Nephron (organoid): ENCODE results near the gene PGC.
"Not testable (repeated sequence)": the region's sequence is repeated elsewhere in the genome, so short reads cannot be mapped to it uniquely, and the experiment has no call there.

ENCODE experiments used
- H3K27ac Mint-ChIP-seq, 3 experiments: 2 replicates each; pipeline ENCODE4 v1.8.0; 2020; ENCODE audit warnings: mixed read lengths in 3 of 3, mild to moderate bottlenecking in 2 of 3, moderate library complexity in 1 of 3
- H3K27me3 Mint-ChIP-seq: 2 replicates; pipeline ENCODE4 v1.8.0; 2021; ENCODE audit warnings: low read depth, mild to moderate bottlenecking, moderate library complexity, mixed read lengths
- H3K36me3 Mint-ChIP-seq: 2 replicates; pipeline ENCODE4 v1.8.0; 2020; ENCODE audit warnings: low read depth, mixed read lengths
- H3K4me1 Mint-ChIP-seq: 2 replicates; pipeline ENCODE4 v1.8.0; 2020; ENCODE audit warnings: mixed read lengths
- H3K4me3 Mint-ChIP-seq, 3 experiments: 2 replicates each; pipeline ENCODE4 v1.8.0; 2020; ENCODE audit warnings: mild to moderate bottlenecking in 3 of 3, mixed read lengths in 3 of 3, moderate library complexity in 2 of 3
- H3K9me3 Mint-ChIP-seq: 2 replicates; pipeline ENCODE4 v1.8.0; 2020; ENCODE audit warnings: mixed read lengths
- TF ChIP-seq, protein P1 (sequence below), 3 experiments: fragments of 200-600 bp; sonication (generic); IDR thresholded peaks; one replicate each; pipeline ENCODE4 v1.5.0; 2021; ENCODE audit warnings: antibody characterized with exemption in 3 of 3; ENCODE audit not compliant: unreplicated experiment in 3 of 3

Gene PGC

DNA sequence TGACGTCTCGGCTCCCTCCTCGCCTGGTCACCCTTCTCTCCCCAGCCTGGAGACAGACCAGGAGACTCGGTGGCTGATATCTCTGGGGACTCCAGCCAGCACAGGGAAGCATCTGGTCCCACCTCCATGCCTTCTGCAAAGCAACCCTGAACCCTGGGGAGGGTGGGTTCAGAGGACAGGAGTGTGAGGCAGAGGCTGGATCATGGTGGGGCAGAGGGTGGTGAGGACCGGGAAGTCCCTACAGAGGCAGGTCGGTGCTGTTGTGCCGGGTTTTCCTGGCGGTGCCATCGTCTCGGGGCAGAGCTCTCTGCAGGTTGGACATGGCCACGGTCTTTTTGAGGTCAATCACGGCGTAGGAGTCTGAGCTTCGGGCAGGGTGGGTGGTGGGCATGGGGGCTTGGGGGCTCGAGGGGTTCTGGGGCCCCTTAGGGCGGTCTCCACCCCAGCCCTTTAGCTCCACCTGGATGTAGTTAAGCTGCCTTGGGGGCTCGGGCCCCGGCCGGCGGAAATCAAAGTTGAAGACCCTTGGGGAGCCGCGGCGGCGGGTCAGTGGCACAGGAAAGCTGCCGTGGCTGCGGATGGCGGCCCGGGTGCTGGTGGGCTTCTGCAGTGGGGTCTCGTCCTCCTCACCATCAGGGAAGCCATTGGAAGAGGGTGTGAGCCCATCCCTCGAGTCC, 23.3 kb upstream of the PGC start:
- Mint-ChIP-seq H3K27ac (no peak overlapping the region), H3K27me3 (no peaks in the 10 kb centered on the region), H3K9me3 (no peaks in the 10 kb centered on the region), H3K36me3 (peaks cover 43% of the 10 kb centered on the region), H3K4me1 (peaks cover 6% of the 10 kb centered on the region), H3K4me3 (no peak overlapping the region)
- TF ChIP-seq, protein P1, sequence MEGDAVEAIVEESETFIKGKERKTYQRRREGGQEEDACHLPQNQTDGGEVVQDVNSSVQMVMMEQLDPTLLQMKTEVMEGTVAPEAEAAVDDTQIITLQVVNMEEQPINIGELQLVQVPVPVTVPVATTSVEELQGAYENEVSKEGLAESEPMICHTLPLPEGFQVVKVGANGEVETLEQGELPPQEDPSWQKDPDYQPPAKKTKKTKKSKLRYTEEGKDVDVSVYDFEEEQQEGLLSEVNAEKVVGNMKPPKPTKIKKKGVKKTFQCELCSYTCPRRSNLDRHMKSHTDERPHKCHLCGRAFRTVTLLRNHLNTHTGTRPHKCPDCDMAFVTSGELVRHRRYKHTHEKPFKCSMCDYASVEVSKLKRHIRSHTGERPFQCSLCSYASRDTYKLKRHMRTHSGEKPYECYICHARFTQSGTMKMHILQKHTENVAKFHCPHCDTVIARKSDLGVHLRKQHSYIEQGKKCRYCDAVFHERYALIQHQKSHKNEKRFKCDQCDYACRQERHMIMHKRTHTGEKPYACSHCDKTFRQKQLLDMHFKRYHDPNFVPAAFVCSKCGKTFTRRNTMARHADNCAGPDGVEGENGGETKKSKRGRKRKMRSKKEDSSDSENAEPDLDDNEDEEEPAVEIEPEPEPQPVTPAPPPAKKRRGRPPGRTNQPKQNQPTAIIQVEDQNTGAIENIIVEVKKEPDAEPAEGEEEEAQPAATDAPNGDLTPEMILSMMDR (IDR thresholded peaks at IDR 0.05; ENCODE audit: unreplicated experiment in 3 of 3) = no peak

DNA sequence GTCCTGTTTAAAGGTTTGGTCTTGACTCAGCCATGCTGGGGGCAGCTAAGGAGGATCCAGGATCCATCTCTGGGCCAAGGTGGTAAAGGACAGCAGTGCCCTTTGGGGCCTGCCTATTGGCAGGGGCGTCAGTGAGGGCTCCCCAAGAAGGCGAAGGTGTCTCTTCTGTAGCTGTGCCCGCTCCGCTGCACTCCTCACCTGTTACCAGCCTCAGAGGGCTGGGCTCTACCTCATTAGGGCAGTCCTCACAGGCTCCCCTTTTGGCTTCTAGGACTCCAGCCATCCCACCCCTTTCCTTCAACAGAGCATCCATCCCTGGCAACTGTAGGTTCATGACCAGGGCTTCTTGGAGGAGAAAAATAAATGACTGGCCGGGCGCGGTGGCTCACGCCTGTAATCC, 22.2 kb upstream of the PGC start:
- Mint-ChIP-seq H3K4me3 (no peak overlapping the region), H3K27me3 (no peaks in the 10 kb centered on the region), H3K4me1 (peaks cover 6% of the 10 kb centered on the region), H3K27ac (no peak overlapping the region), H3K36me3 (peaks cover 32% of the 10 kb centered on the region), H3K9me3 (no peaks in the 10 kb centered on the region)
- TF ChIP-seq, protein P1 (IDR thresholded peaks at IDR 0.05; ENCODE audit: unreplicated experiment in 3 of 3) = no peak

DNA sequence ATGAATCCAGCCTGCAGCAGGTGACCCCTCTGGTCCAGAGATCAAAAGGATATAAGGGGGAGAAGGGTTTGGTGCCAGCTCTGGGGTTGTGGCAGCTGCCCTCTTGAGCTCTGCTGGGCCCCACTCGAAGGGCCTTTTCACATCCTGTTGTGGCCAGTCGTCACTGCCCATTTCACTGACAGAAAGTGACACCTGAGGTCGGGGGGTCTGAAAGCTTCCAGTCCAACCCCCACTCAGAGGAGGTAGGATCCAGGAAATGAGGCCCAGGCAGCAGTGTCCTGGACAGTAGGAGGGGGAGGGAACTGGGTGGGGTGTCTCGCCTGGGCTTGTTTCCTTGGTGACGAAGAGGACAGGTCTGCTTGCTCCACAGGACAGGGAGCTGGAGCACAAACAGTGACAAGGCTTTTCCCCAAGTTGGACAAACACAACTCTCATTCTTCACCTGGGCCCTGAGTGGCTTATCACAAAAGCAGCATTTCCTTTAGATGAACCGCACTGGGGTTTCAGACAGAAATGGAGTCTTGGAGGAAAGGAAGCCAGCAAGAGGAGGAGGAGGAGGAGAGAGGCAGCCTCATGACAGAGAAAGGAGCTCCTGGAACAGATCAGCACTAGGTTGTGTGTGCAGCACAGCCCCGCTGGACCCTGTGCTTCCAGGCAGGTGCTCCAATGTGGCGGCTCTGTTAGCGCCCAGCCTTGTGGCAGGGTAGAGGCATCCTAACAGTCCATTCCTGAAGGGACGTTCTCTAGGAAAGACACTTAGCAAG, 21.5 kb upstream of the PGC start:
- Mint-ChIP-seq H3K4me1 (peaks cover 6% of the 10 kb centered on the region), H3K36me3 (peaks cover 27% of the 10 kb centered on the region), H3K27me3 (no peaks in the 10 kb centered on the region), H3K9me3 (no peaks in the 10 kb centered on the region), H3K4me3 (no peak overlapping the region), H3K27ac (no peak overlapping the region)
- TF ChIP-seq, protein P1 (IDR thresholded peaks at IDR 0.05; ENCODE audit: unreplicated experiment in 3 of 3) = no peak

DNA sequence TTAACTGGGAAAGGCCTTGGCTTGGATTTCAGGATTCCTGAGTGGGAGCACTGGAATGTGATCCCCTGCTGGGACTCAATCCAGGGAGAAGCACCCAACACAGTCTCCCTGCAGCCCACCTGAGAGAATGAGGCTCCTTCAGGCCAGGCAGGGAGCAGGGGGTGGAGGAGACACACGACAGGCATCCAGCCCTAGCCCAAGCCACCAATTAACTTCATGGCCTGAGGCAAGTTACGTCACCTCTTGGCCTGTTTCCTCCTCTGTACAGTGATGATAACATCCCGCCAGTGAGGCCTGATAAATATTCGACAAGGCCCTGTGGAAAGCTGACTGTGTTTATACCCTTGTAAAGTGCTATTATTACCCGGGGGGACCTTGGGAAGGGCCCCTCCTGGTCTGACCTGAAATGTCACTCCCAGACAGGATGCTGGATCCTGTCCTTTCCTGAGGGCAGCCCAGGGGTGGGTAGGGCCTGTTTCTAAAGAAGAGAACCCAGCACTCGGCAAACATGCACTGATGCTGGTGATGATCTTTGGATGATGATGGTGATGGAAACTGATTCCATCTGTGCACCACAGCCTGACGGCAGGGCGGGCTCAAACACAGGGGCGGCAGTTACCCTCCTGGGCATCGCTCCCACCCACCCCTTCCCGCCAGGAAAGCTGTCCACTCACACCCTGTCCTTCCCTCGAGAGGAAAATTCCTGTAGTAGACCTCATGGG, 20.1 kb upstream of the PGC start:
- Mint-ChIP-seq H3K9me3 (no peaks in the 10 kb centered on the region), H3K27me3 (peaks cover 4% of the 10 kb centered on the region), H3K4me1 (peaks cover 6% of the 10 kb centered on the region), H3K27ac (no peak overlapping the region), H3K4me3 (no peak overlapping the region), H3K36me3 (peaks cover 22% of the 10 kb centered on the region)
- TF ChIP-seq, protein P1 (IDR thresholded peaks at IDR 0.05; ENCODE audit: unreplicated experiment in 3 of 3) = no peak

DNA sequence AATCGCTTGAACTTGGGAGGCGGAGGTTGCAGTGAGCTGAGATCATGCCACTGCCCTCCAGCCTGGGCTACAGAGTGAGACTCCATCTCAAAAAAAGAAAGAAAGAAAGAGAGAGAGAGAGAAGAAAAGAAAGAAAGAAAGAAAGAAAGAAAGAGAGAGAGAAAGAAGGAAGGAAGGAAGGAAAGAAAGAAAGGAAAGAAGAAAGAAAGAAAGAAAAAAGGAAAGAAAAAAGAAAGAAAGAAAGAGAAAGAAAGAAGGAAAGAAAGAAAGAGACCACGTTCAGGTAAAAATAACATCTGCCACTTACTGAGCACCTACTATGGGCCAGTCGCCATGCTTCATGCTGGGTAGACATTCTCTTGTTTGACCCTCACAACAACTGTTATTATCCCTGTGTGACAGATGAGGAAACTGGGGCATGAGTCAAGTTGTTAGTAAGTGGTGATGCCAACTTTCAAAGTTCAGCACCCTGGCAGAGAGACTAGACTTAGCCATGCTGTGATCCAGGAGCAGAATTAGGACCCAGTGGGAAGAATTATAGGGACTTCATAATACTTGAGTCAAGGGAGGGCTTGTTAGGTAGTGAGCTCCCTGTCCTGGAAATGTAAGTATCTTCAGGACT, 19.0 kb upstream of the PGC start:
- H3K4me3 Mint-ChIP-seq, H3K27ac Mint-ChIP-seq, H3K4me1 Mint-ChIP-seq, H3K27me3 Mint-ChIP-seq, H3K9me3 Mint-ChIP-seq: not testable (repeated sequence)
- H3K36me3 Mint-ChIP-seq = peaks cover 11% of the 10 kb centered on the region

DNA sequence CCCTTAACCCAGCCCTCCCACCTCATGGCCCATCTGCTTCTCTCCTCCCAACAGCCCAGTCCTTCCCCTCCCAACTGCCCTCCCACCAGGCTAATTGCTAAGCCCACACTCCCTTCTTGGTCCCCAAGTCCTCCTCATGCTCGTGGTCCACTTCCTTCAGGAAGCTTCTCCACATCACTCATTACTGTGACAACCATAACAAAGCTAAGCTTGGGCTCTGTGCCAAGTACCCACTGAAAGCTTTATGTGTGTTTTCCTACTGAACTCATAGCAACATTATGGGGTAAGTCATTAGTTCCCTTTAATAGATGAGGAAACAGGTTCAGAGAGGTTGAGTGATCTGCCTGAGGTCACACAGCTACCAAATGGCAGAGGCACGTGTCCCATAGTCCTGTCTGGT, 16.3 kb upstream of the PGC start:
- Mint-ChIP-seq H3K4me3 (no peak overlapping the region), H3K27ac (no peak overlapping the region), H3K27me3 (peaks cover 8% of the 10 kb centered on the region), H3K9me3 (no peaks in the 10 kb centered on the region), H3K4me1 (peaks cover 11% of the 10 kb centered on the region), H3K36me3 (no peaks in the 10 kb centered on the region)
- TF ChIP-seq, protein P1 (IDR thresholded peaks at IDR 0.05; ENCODE audit: unreplicated experiment in 3 of 3) = no peak
